Liver (tissue), 3 donors: ENCODE data around the gene CLEC18A.

Experiments
- CTCF ChIP-seq: fragments of 150-350 bp; IDR thresholded peaks from 2 replicates; pipeline ENCODE4 v1.5.1; 2017; ENCODE audit warnings: improper control_type of control experiment, low read depth, low read length; ENCODE audit not compliant: missing input control
- EGR1 ChIP-seq, 2 donors: IDR thresholded peaks; 2 replicates each; pipeline ENCODE4 v1.6.1; 2016 to 2018; ENCODE audit warnings: antibody characterized with exemption in 2 of 2, low read depth in 2 of 2
- GABPA ChIP-seq, 2 donors: IDR thresholded peaks in 1 of 2; conservative IDR thresholded peaks in 1 of 2; 2 replicates each; pipeline ENCODE4 v1.6.1; 2016; ENCODE audit warnings: antibody characterized with exemption in 2 of 2, mild to moderate bottlenecking in 1 of 2, moderate library complexity in 1 of 2
- HNF4A ChIP-seq, 2 donors: conservative IDR thresholded peaks; 2 replicates each; pipeline ENCODE4 v1.6.1; 2016; ENCODE audit warnings: antibody characterized with exemption in 2 of 2, mild to moderate bottlenecking in 2 of 2
- HNF4G ChIP-seq: IDR thresholded peaks from 2 replicates; pipeline ENCODE4 v1.6.1; 2016; ENCODE audit warnings: antibody characterized with exemption
- JUND ChIP-seq, 2 donors: IDR thresholded peaks; 2 replicates each; pipeline ENCODE4 v1.6.1; 2016; ENCODE audit warnings: antibody characterized with exemption in 2 of 2
- RAD21 ChIP-seq, 2 donors: IDR thresholded peaks; 2 replicates each; pipeline ENCODE4 v1.6.1; 2016; ENCODE audit warnings: antibody characterized with exemption in 2 of 2, mild to moderate bottlenecking in 2 of 2
- REST ChIP-seq: IDR thresholded peaks from 2 replicates; pipeline ENCODE4 v1.6.1; 2016; ENCODE audit warnings: antibody characterized with exemption, mild to moderate bottlenecking
- SP1 ChIP-seq: IDR thresholded peaks from 2 replicates; pipeline ENCODE4 v1.6.1; 2018; ENCODE audit warnings: antibody characterized with exemption, mild to moderate bottlenecking
- YY1 ChIP-seq: IDR thresholded peaks from 2 replicates; pipeline ENCODE4 v1.6.1; 2016; ENCODE audit warnings: antibody characterized with exemption, mild to moderate bottlenecking
- TF ChIP-seq, protein P1 (sequence below): IDR thresholded peaks from 2 replicates; pipeline ENCODE4 v1.6.1; 2016; ENCODE audit warnings: antibody characterized with exemption
- TF ChIP-seq, protein P2 (sequence below): IDR thresholded peaks from 2 replicates; pipeline ENCODE4 v1.6.1; 2016; ENCODE audit warnings: antibody characterized with exemption
- donor health status: healthy.
- donor health status: healthy.

- TF ChIP-seq, protein P1, sequence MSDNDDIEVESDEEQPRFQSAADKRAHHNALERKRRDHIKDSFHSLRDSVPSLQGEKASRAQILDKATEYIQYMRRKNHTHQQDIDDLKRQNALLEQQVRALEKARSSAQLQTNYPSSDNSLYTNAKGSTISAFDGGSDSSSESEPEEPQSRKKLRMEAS: no peak
- TF ChIP-seq CTCF (no peak), YY1 (no peak), REST (no peak), GABPA (IDR thresholded peaks at IDR 0.05 in 1 of 2, conservative IDR thresholded peaks at IDR 0.05 in 1 of 2) (no peak), HNF4G (no peak), HNF4A (conservative IDR thresholded peaks at IDR 0.05) (peak in 1 of 2 donors; percentile 21), EGR1 (IDR thresholded peaks at IDR 0.05; ENCODE audit: low read depth in 2 of 2) (no peak), JUND (IDR thresholded peaks at IDR 0.05) (no peak), RAD21 (IDR thresholded peaks at IDR 0.05) (no peak), SP1 (no peak)
- TF ChIP-seq, protein P2, sequence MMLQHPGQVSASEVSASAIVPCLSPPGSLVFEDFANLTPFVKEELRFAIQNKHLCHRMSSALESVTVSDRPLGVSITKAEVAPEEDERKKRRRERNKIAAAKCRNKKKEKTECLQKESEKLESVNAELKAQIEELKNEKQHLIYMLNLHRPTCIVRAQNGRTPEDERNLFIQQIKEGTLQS: no peak
These were observed 9.0 kb upstream of the CLEC18A start for GRCh38 chr16:69942099-69942491.
